Smooth muscle cell (in vitro differentiated cells): Measurements from ENCODE around the gene MRTFA. TPM values are rescaled to one million over a fixed set of nuclear protein-coding genes. Genes with fewer than 3 reads are reported as not detected.

Source experiments
- DNase-seq: peaks from one replicate; lab custom pipeline; 2025; ENCODE audit not compliant: unreplicated experiment; lab: John Stamatoyannopoulos, UW
- H2AFZ ChIP-seq: fragments of 200-600 bp; sonication (generic); 2 replicates; pipeline ENCODE4 v1.6.0; 2016; ENCODE audit warnings: antibody characterized with exemption, low read depth, mild to moderate bottlenecking
- H3F3A ChIP-seq: fragments of 200-600 bp; sonication (generic); 2 replicates; pipeline ENCODE4 v1.6.0; 2017; ENCODE audit warnings: antibody characterized with exemption, low read depth
- H3K27ac ChIP-seq: fragments of 200-600 bp; sonication (generic); 2 replicates; pipeline ENCODE4 v1.5.1; 2016; ENCODE audit warnings: low read depth, mild to moderate bottlenecking
- H3K27me3 ChIP-seq: fragments of 200-600 bp; sonication (generic); 2 replicates; pipeline ENCODE4 v1.6.1; 2016; ENCODE audit warnings: low read depth, mild to moderate bottlenecking
- H3K36me3 ChIP-seq: fragments of 200-600 bp; sonication (generic); 2 replicates; pipeline ENCODE4 v1.5.1; 2016; ENCODE audit warnings: low read depth
- H3K4me1 ChIP-seq: fragments of 200-600 bp; sonication (generic); 2 replicates; pipeline ENCODE4 v1.5.1; 2016; ENCODE audit warnings: low read depth
- H3K4me2 ChIP-seq: fragments of 200-600 bp; sonication (generic); 2 replicates; pipeline ENCODE4 v1.6.0; 2016; ENCODE audit warnings: mild to moderate bottlenecking
- H3K4me3 ChIP-seq: fragments of 200-600 bp; sonication (generic); 2 replicates; pipeline ENCODE4 v1.5.1; 2016; ENCODE audit warnings: mild to moderate bottlenecking
- H3K79me2 ChIP-seq: fragments of 200-600 bp; sonication (generic); 2 replicates; pipeline ENCODE4 v1.6.0; 2016; ENCODE audit warnings: low read depth, mild to moderate bottlenecking
- H3K9ac ChIP-seq: fragments of 200-600 bp; sonication (generic); 2 replicates; pipeline ENCODE4 v1.6.0; 2016; ENCODE audit warnings: low read depth
- H3K9me3 ChIP-seq: fragments of 200-600 bp; sonication (generic); replicated peaks from 2 replicates; pipeline ENCODE4 v1.5.1; 2016; ENCODE audit warnings: low read depth
- H4K20me1 ChIP-seq: fragments of 200-600 bp; sonication (generic); 2 replicates; pipeline ENCODE4 v1.6.0; 2016; ENCODE audit warnings: low read depth
- CTCF ChIP-seq: fragments of 200-600 bp; sonication (generic); IDR thresholded peaks from 2 replicates; pipeline ENCODE4 v1.5.1; 2017; ENCODE audit warnings: borderline replicate concordance, mild to moderate bottlenecking, antibody characterized with exemption; ENCODE audit not compliant: insufficient read depth, poor library complexity, severe bottlenecking
- WGBS: methylation state at CpG from one replicate; pipeline ENCODE4 v1.1.7; 2016; ENCODE audit warnings: low lambda C conversion rate; 5-methylcytosine and 5-hydroxymethylcytosine counted together
- polyA plus RNA-seq: library from polyadenylated mRNA; unstranded; fragments of >200 nt; fragmentation: Nextera tagmentation; extraction: Ambion mirVana; gene quantifications from 2 replicates; pipeline ENCODE4 v1.2.1, GENCODE V29; 2016
- total RNA-seq: library from RNA; depleted of rRNA; stranded (reverse); fragments of >200 nt; gene quantifications from 2 replicates; pipeline ENCODE4 v1.2.3, GENCODE V29; 2014

Gene MRTFA
- total and polyA plus RNA-seq, 2 experiments from 2014 or later = 25.5 to 41.7 TPM

GRCh38 chr22:40670058-40670457, 33.5 kb upstream of the MRTFA start:
- H3K4me1 ChIP-seq = no peaks in the 10 kb centered on the region
- H3K9ac ChIP-seq = no peak overlapping the region
- H3F3A ChIP-seq = peaks cover 34% of the 10 kb centered on the region
- peak overlapping the region; percentile 80 for H3K27ac ChIP-seq
- no peak overlapping the region for H2AFZ ChIP-seq
- no peaks in the 10 kb centered on the region for H3K79me2 ChIP-seq
- H3K27me3 ChIP-seq = no peaks in the 10 kb centered on the region
- no peaks in the 10 kb centered on the region for H3K9me3 ChIP-seq
- H3K4me3 ChIP-seq = no peak overlapping the region
- no peak for DNase-seq
- H4K20me1 ChIP-seq = no peaks in the 10 kb centered on the region
- 53% methylated on average over 2 of the region's 2 CpGs for WGBS
- H3K36me3 ChIP-seq = no peaks in the 10 kb centered on the region
- H3K4me2 ChIP-seq = no peak overlapping the region
- TF ChIP-seq CTCF = no peak

- DNase-seq = no peak
- no peak overlapping the region for H3K4me3 ChIP-seq
- H3K36me3 ChIP-seq = no peaks in the 10 kb centered on the region
- no peaks in the 10 kb centered on the region for H3K79me2 ChIP-seq
- peak overlapping the region; percentile 80 for H3K27ac ChIP-seq
- no peaks in the 10 kb centered on the region for H4K20me1 ChIP-seq
- H2AFZ ChIP-seq = no peak overlapping the region
- H3K9ac ChIP-seq = no peak overlapping the region
- TF ChIP-seq CTCF = no peak
- WGBS = 43% methylated on average over 7 of the region's 11 CpGs
- H3K4me2 ChIP-seq = peak overlapping the region; percentile 24
- H3F3A ChIP-seq = peaks cover 37% of the 10 kb centered on the region
- no peaks in the 10 kb centered on the region for H3K4me1 ChIP-seq
- no peaks in the 10 kb centered on the region for H3K9me3 ChIP-seq
- no peaks in the 10 kb centered on the region for H3K27me3 ChIP-seq
These were observed 32.3 kb upstream of the MRTFA start for GRCh38 chr22:40668611-40669411.

- Histone ChIP-seq H4K20me1 (no peaks in the 10 kb centered on the region), H3K4me1 (no peaks in the 10 kb centered on the region), H2AFZ (no peak overlapping the region), H3F3A (peaks cover 41% of the 10 kb centered on the region), H3K9me3 (no peaks in the 10 kb centered on the region), H3K4me2 (peak overlapping the region; percentile 47), H3K9ac (no peak overlapping the region), H3K27me3 (no peaks in the 10 kb centered on the region), H3K4me3 (no peak overlapping the region), H3K27ac (peak overlapping the region; percentile 87), H3K79me2 (no peaks in the 10 kb centered on the region), H3K36me3 (no peaks in the 10 kb centered on the region)
- no peak for TF ChIP-seq CTCF
- DNase-seq = no peak
- 54% methylated on average over 7 of the region's 7 CpGs for WGBS
These were observed 29.8 kb upstream of the MRTFA start for GRCh38 chr22:40666151-40666848.

GRCh38 chr22:40665312-40665711, 28.8 kb upstream of the MRTFA start:
- DNase-seq = no peak
- Histone ChIP-seq H3K4me3 (no peak overlapping the region), H3K9me3 (no peaks in the 10 kb centered on the region), H4K20me1 (no peaks in the 10 kb centered on the region), H3K27ac (peak overlapping the region; percentile 87), H3F3A (peaks cover 41% of the 10 kb centered on the region), H2AFZ (no peak overlapping the region), H3K79me2 (no peaks in the 10 kb centered on the region), H3K36me3 (no peaks in the 10 kb centered on the region), H3K9ac (peak overlapping the region; percentile 25), H3K27me3 (no peaks in the 10 kb centered on the region), H3K4me2 (peak overlapping the region; percentile 0), H3K4me1 (no peaks in the 10 kb centered on the region)
- WGBS = 66% methylated on average over 4 of the region's 4 CpGs
- TF ChIP-seq CTCF = no peak
